ENCODE results near the gene MAGIX.
"Not testable (repeated sequence)": the region's sequence is repeated elsewhere in the genome, so short reads cannot be mapped to it uniquely, and the experiment has no call there.

DNA sequence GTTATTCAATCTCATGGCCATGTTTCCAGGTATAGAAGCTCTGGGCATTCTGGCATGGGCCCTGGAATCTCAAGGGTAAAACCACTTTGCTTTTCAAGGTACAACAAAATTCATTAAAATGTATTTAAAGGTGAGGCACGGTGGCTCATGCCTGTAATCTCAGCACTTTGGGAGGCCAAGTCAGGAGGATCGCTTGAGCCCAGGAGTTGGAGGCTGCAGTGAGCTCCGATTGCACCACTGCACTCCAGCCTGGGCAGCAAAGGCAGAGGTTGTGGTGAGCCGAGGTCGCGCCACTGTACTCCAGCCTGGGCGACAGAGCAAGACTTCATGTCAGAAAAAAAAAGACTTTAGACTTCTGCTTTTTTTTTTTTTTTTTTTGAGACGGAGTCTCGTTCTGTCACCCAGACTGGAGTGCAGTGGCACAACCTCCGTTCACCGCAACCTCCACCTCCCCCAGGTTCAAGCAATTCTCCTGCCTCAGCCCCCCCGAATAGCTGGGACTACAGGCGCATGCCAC, 34.8 kb upstream of the MAGIX start:
- TF ChIP-seq EZH2 (IDR thresholded peaks at IDR 0.05; ENCODE audit: low read length, missing control alignments); CTCF (conservative IDR thresholded peaks at IDR 0.05 in 1 of 2, IDR thresholded peaks at IDR 0.05 in 1 of 2; ENCODE audit: low read depth in 1 of 2, low read length in 2 of 2): not testable (repeated sequence)
